Measurements from ENCODE around the gene CRB1.

Gene CRB1

DNA sequence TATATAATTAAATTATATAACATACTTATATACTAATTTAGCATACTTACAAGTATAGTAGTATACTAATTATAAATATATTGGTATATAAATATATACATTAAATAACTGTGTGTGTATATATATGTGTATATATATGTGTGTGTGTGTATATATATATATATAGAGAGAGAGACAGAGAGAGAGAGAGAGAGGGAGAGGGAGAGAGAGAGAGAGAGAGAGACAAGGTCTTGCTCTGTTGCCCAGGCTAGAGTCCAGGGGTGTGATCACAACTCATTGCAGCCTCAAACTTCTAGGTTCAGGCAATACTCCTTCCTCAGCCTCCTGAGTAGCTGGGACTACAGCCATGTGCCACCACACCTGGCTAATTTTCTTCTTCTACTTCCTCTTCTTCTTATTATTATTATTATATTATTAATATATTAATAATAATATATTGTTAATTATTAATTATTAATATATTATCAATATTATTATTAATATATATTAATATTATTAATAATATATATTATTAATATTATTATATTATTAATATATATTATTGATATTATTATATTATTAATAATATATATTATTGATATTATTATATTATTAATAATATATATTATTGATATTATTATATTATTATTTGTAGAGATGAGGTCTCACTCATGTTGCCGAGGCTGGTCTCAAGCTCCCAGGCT is 185.5 kb downstream of the CRB1 start:
- Histone ChIP-seq H3K4me3 (ENCODE audit: low read depth, low read length, poor library complexity, severe bottlenecking) (no peak overlapping the region), H3K4me2 (ENCODE audit: low read length) (no peak overlapping the region), H4K20me1 (ENCODE audit: insufficient read depth, low read length) (no peaks in the 10 kb centered on the region), H3K27me3 (ENCODE audit: insufficient read depth, low read length) (no peaks in the 10 kb centered on the region), H3F3A (ENCODE audit: insufficient read depth, low read length) (no peaks in the 10 kb centered on the region), H3K9me2 (ENCODE audit: low read depth, low read length) (no peaks in the 10 kb centered on the region), H3K36me3 (ENCODE audit: insufficient read depth, low read length) (no peaks in the 10 kb centered on the region), H3K9me3 (ENCODE audit: low read length) (no peaks in the 10 kb centered on the region), H3K9ac (ENCODE audit: low read length) (no peak overlapping the region), H3K27ac (ENCODE audit: low read depth, low read length, poor library complexity, severe bottlenecking) (no peak overlapping the region), H3K79me2 (ENCODE audit: insufficient read depth, low read length) (no peaks in the 10 kb centered on the region), H2AFZ (ENCODE audit: low read length) (no peak overlapping the region), H3K4me1 (ENCODE audit: insufficient read depth, low read length, severe bottlenecking) (no peaks in the 10 kb centered on the region)
- no peak for TF ChIP-seq EZH2 (IDR thresholded peaks at IDR 0.05; ENCODE audit: borderline replicate concordance, low read length)
- TF ChIP-seq, protein P1, sequence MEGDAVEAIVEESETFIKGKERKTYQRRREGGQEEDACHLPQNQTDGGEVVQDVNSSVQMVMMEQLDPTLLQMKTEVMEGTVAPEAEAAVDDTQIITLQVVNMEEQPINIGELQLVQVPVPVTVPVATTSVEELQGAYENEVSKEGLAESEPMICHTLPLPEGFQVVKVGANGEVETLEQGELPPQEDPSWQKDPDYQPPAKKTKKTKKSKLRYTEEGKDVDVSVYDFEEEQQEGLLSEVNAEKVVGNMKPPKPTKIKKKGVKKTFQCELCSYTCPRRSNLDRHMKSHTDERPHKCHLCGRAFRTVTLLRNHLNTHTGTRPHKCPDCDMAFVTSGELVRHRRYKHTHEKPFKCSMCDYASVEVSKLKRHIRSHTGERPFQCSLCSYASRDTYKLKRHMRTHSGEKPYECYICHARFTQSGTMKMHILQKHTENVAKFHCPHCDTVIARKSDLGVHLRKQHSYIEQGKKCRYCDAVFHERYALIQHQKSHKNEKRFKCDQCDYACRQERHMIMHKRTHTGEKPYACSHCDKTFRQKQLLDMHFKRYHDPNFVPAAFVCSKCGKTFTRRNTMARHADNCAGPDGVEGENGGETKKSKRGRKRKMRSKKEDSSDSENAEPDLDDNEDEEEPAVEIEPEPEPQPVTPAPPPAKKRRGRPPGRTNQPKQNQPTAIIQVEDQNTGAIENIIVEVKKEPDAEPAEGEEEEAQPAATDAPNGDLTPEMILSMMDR (IDR thresholded peaks at IDR 0.05; ENCODE audit: low read length), result no peak

DNA sequence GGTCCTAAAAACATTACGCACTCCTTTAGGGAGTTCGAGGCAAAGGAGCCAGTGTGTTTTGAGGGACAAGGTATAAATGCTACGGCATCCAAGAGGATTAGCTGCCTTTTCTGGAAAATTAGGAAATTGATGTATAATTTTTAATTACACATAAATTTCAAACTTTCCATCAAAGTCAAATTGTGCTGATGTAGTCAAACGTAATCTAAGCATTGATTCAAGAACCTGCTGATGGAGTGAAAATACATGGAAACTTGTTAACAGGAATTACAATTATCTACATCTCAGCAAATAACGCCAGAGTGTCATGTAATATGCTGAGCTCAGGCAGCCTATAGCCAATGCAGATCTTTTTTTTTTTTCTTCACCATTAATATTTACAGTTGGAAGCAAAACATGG is 194.5 kb downstream of the CRB1 start:
- H3K4me1 ChIP-seq (ENCODE audit: insufficient read depth, low read length, severe bottlenecking), result no peaks in the 10 kb centered on the region
- H3K9me3 ChIP-seq (ENCODE audit: low read length), result no peaks in the 10 kb centered on the region
- H2AFZ ChIP-seq (ENCODE audit: low read length), result no peak overlapping the region
- no peak overlapping the region for H3K4me3 ChIP-seq (ENCODE audit: low read depth, low read length, poor library complexity, severe bottlenecking)
- no peak overlapping the region for H3K4me2 ChIP-seq (ENCODE audit: low read length)
- no peaks in the 10 kb centered on the region for H3K36me3 ChIP-seq (ENCODE audit: insufficient read depth, low read length)
- H3K9ac ChIP-seq (ENCODE audit: low read length), result no peak overlapping the region
- no peaks in the 10 kb centered on the region for H3K27me3 ChIP-seq (ENCODE audit: insufficient read depth, low read length)
- H3K9me2 ChIP-seq (ENCODE audit: low read depth, low read length), result no peaks in the 10 kb centered on the region
- H4K20me1 ChIP-seq (ENCODE audit: insufficient read depth, low read length), result no peaks in the 10 kb centered on the region
- H3K79me2 ChIP-seq (ENCODE audit: insufficient read depth, low read length), result no peaks in the 10 kb centered on the region
- TF ChIP-seq EZH2 (IDR thresholded peaks at IDR 0.05; ENCODE audit: borderline replicate concordance, low read length), result no peak
- TF ChIP-seq, protein P1 (IDR thresholded peaks at IDR 0.05; ENCODE audit: low read length), result no peak
- H3K27ac ChIP-seq (ENCODE audit: low read depth, low read length, poor library complexity, severe bottlenecking), result no peak overlapping the region
- H3F3A ChIP-seq (ENCODE audit: insufficient read depth, low read length), result no peaks in the 10 kb centered on the region

GRCh38 chr1:197463142-197463541 is 195.1 kb downstream of the CRB1 start:
- Histone ChIP-seq H3F3A (ENCODE audit: insufficient read depth, low read length) (no peaks in the 10 kb centered on the region), H3K4me3 (ENCODE audit: low read depth, low read length, poor library complexity, severe bottlenecking) (no peak overlapping the region), H3K9ac (ENCODE audit: low read length) (no peak overlapping the region), H3K9me3 (ENCODE audit: low read length) (no peaks in the 10 kb centered on the region), H3K36me3 (ENCODE audit: insufficient read depth, low read length) (no peaks in the 10 kb centered on the region), H3K79me2 (ENCODE audit: insufficient read depth, low read length) (no peaks in the 10 kb centered on the region), H3K4me2 (ENCODE audit: low read length) (no peak overlapping the region), H3K9me2 (ENCODE audit: low read depth, low read length) (no peaks in the 10 kb centered on the region), H3K27ac (ENCODE audit: low read depth, low read length, poor library complexity, severe bottlenecking) (no peak overlapping the region), H2AFZ (ENCODE audit: low read length) (no peak overlapping the region), H3K27me3 (ENCODE audit: insufficient read depth, low read length) (no peaks in the 10 kb centered on the region), H3K4me1 (ENCODE audit: insufficient read depth, low read length, severe bottlenecking) (no peaks in the 10 kb centered on the region), H4K20me1 (ENCODE audit: insufficient read depth, low read length) (no peaks in the 10 kb centered on the region)
- TF ChIP-seq EZH2 (IDR thresholded peaks at IDR 0.05; ENCODE audit: borderline replicate concordance, low read length), result no peak
- TF ChIP-seq, protein P1 (IDR thresholded peaks at IDR 0.05; ENCODE audit: low read length), result no peak

Measured in OCI-LY1 (cell line).